ENCODE measurements around the gene PSMA6. TPM values are rescaled to one million over a fixed set of nuclear protein-coding genes. Genes with fewer than 3 reads are reported as not detected.
A peak's percentile ranks its signal among the peaks of the same experiment; 100 is the strongest.

PSMA6 gene
- total and polyA plus RNA-seq, 10 of the 15 experiments (the other 5 are each of a cell fraction or from before 2014, with no cell fraction given) = 267 to 1,363 (median 402) TPM

DNA sequence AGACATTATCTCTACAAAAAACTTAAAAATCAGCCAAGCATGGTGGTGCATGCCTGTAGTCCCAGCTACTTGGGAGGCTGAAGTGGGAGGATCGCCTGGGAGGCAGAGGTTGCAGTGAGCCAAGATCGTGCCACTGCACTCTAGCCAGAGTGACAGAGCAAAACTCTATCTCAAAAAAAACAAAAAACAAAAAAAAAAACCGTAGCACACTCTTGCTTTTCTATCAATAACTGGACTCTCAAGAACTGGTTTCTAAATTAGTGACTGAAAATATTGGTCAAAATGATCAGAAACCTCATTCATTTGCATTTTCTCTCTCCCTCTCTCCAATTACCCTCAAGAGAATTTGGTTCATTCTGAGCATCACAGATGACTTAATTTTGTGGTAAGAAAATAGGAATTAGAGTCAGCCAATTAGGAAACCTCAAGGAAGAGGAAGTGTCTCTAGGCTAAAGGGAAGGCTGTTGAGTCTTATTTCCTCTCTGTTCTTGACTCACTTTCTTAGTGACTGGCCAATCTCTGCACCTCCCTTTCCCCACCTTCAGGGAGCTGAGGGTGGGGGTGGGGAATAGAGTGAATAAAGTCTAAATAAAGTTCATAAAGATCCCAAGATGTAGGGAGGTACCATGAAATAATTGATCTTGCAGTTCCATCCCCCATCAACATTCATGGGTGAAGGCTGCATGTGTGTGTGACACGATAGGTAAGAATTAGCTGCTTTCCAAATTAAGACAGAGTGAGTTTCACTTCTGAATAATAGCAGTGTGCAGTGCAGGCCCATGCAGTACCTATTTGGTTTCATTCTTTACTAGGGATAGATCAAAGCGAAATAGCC is 6.8 kb upstream of the PSMA6 start (continued):
- TF ChIP-seq, protein P1, sequence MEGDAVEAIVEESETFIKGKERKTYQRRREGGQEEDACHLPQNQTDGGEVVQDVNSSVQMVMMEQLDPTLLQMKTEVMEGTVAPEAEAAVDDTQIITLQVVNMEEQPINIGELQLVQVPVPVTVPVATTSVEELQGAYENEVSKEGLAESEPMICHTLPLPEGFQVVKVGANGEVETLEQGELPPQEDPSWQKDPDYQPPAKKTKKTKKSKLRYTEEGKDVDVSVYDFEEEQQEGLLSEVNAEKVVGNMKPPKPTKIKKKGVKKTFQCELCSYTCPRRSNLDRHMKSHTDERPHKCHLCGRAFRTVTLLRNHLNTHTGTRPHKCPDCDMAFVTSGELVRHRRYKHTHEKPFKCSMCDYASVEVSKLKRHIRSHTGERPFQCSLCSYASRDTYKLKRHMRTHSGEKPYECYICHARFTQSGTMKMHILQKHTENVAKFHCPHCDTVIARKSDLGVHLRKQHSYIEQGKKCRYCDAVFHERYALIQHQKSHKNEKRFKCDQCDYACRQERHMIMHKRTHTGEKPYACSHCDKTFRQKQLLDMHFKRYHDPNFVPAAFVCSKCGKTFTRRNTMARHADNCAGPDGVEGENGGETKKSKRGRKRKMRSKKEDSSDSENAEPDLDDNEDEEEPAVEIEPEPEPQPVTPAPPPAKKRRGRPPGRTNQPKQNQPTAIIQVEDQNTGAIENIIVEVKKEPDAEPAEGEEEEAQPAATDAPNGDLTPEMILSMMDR (IDR thresholded peaks at IDR 0.05 in 2 of 3, conservative IDR thresholded peaks at IDR 0.05 in 1 of 3; ENCODE audit: control insufficient read depth in 2 of 3, extremely low read depth in 1 of 3, insufficient read depth in 1 of 3, low read depth in 3 of 3, low read length in 3 of 3) = no peak
- TF ChIP-seq RAD21 (IDR thresholded peaks at IDR 0.05; ENCODE audit: insufficient read depth, low read depth, low read length) (peak; percentile 19; the same call in 1 of the 2 replicates), RBBP5 (conservative IDR thresholded peaks at IDR 0.05) (no peak), SMARCA5 (IDR thresholded peaks at IDR 0.05) (peak; percentile 92), EZH2 (IDR thresholded peaks at IDR 0.05; ENCODE audit: borderline replicate concordance, control insufficient read depth, low read depth, low read length) (peak; percentile 18; the same call in 1 of the 2 replicates), ZNF217 (IDR thresholded peaks at IDR 0.05) (peak; percentile 90), NFIC (IDR thresholded peaks at IDR 0.05; ENCODE audit: low read depth, low read length) (peak; percentile 98), CBFB (IDR thresholded peaks at IDR 0.05; ENCODE audit: low read depth) (peak; percentile 93), POLR2AphosphoS2 (IDR thresholded peaks at IDR 0.05; ENCODE audit: low read depth, low read length) (no peak), STAT1 (conservative IDR thresholded peaks at IDR 0.05) (no peak), ZNF274 (IDR thresholded peaks at IDR 0.05; ENCODE audit: insufficient read depth, insufficient read length) (no peak), SMC3 (IDR thresholded peaks at IDR 0.05; ENCODE audit: borderline replicate concordance, low read length) (peak; percentile 10; the same call in 1 of the 2 replicates), SPI1 (IDR thresholded peaks at IDR 0.05; ENCODE audit: borderline replicate concordance, insufficient read depth, low read depth, low read length) (peak; percentile 92), JUNB (IDR thresholded peaks at IDR 0.05) (peak; percentile 80), NFYB (IDR thresholded peaks at IDR 0.05; ENCODE audit: insufficient read depth, low read depth, low read length) (peak; percentile 65), BCL11A (IDR thresholded peaks at IDR 0.05; ENCODE audit: low read depth, low read length) (peak; percentile 86), CREM (IDR thresholded peaks at IDR 0.05; ENCODE audit: low read depth) (peak; percentile 44; the same call in 1 of the 2 replicates)
- TF ChIP-seq, protein P2, sequence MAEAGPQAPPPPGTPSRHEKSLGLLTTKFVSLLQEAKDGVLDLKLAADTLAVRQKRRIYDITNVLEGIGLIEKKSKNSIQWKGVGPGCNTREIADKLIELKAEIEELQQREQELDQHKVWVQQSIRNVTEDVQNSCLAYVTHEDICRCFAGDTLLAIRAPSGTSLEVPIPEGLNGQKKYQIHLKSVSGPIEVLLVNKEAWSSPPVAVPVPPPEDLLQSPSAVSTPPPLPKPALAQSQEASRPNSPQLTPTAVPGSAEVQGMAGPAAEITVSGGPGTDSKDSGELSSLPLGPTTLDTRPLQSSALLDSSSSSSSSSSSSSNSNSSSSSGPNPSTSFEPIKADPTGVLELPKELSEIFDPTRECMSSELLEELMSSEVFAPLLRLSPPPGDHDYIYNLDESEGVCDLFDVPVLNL (IDR thresholded peaks at IDR 0.05; ENCODE audit: low read depth, low read length) = no peak
- TF ChIP-seq, protein P3, sequence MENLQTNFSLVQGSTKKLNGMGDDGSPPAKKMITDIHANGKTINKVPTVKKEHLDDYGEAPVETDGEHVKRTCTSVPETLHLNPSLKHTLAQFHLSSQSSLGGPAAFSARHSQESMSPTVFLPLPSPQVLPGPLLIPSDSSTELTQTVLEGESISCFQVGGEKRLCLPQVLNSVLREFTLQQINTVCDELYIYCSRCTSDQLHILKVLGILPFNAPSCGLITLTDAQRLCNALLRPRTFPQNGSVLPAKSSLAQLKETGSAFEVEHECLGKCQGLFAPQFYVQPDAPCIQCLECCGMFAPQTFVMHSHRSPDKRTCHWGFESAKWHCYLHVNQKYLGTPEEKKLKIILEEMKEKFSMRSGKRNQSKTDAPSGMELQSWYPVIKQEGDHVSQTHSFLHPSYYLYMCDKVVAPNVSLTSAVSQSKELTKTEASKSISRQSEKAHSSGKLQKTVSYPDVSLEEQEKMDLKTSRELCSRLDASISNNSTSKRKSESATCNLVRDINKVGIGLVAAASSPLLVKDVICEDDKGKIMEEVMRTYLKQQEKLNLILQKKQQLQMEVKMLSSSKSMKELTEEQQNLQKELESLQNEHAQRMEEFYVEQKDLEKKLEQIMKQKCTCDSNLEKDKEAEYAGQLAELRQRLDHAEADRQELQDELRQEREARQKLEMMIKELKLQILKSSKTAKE (IDR thresholded peaks at IDR 0.05; ENCODE audit: low read depth, poor library complexity, severe bottlenecking) = peak; percentile 87
- TF ChIP-seq, protein P4, sequence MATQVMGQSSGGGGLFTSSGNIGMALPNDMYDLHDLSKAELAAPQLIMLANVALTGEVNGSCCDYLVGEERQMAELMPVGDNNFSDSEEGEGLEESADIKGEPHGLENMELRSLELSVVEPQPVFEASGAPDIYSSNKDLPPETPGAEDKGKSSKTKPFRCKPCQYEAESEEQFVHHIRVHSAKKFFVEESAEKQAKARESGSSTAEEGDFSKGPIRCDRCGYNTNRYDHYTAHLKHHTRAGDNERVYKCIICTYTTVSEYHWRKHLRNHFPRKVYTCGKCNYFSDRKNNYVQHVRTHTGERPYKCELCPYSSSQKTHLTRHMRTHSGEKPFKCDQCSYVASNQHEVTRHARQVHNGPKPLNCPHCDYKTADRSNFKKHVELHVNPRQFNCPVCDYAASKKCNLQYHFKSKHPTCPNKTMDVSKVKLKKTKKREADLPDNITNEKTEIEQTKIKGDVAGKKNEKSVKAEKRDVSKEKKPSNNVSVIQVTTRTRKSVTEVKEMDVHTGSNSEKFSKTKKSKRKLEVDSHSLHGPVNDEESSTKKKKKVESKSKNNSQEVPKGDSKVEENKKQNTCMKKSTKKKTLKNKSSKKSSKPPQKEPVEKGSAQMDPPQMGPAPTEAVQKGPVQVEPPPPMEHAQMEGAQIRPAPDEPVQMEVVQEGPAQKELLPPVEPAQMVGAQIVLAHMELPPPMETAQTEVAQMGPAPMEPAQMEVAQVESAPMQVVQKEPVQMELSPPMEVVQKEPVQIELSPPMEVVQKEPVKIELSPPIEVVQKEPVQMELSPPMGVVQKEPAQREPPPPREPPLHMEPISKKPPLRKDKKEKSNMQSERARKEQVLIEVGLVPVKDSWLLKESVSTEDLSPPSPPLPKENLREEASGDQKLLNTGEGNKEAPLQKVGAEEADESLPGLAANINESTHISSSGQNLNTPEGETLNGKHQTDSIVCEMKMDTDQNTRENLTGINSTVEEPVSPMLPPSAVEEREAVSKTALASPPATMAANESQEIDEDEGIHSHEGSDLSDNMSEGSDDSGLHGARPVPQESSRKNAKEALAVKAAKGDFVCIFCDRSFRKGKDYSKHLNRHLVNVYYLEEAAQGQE (IDR thresholded peaks at IDR 0.05; ENCODE audit: low read depth, low read length) = no peak

Measured in GM12878 (cell line).